ENCODE data around the gene NCOA3. TPM values are rescaled to one million over a fixed set of nuclear protein-coding genes. Genes with fewer than 3 reads are reported as not detected.
A peak's percentile ranks its signal among the peaks of the same experiment; 100 is the strongest.
"Not testable (repeated sequence)": the region's sequence is repeated elsewhere in the genome, so short reads cannot be mapped to it uniquely, and the experiment has no call there.

NCOA3 gene
- total RNA-seq, 2 donors from 2014 or later, result 63.6 to 66.6 TPM

DNA sequence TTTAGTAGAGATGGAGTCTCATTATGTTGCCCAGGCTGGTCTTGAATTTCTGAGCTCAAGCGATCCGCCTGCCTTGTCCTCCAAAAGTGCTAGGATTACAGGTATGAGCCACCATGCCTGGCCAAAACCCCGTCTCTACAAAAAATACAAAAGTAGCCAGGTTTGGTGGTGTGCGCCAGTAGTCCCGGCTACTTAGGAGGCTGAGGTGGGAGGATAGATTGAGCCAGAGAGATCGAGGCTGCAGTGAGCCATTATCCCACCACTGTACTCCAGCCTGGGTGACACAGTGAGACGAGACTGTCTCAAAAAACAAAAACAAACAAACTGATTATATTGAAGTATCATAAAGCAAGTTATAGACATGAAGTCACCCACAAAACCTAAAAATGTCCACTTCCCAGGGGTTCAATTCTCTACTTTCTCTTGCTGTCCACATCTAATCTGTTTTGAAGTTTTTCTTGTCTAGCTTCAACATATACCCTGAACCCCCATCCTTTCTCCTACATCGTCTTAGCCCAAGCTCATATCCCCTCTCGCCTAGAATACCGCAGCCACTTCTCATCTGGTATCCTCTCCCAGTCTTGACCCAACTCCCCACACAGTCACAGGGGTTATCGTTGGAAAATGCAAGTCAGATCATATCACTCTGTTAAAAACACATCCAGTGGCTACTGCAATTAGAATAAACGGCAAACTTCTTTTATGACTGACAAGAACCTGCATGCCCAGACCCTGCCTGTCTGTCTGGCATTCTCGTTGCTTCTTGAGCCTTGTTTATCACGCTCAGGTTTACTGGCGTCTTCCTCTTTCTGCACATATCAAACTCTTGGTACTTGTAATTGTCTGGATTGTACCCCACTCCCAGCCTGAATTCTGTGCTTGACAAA is 20.1 kb upstream of the NCOA3 start:
- Mint-ChIP-seq H3K36me3 (no peaks in the 10 kb centered on the region), H3K9me3 (no peaks in the 10 kb centered on the region), H3K4me1 (ENCODE audit: low read depth in 2 of 2) (peaks cover 10 to 15% of the 10 kb centered on the region in 2 donors), H3K4me3 (no peak overlapping the region), H3K27me3 (peaks cover 0 to 3% of the 10 kb centered on the region in 2 donors), H3K27ac (peak overlapping the region in 1 of 2 donors; percentile 78)
- ATAC-seq (no peak), DNase-seq (ENCODE audit: low spot score) (no peak)

DNA sequence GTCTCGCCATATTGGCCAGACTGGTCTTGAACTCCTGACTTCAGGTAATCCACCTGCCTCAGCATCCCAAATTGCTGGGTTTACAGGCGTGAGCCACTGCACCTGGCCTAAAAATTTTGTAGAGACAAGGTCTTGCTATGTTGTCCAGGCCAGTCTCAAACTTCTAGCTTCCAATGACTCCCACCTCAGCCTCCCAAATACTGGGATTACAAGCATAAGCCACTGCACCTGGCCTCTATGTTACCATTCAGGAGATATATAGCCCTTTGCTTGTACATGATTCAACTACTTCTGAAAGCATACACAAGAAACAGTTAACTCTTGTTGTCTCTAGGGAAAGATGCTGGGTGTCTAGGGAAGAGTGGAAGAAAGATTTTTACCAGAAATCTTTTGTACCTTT is 19.0 kb upstream of the NCOA3 start:
- no peaks in the 10 kb centered on the region for H3K36me3 Mint-ChIP-seq
- ATAC-seq, result no peak

DNA sequence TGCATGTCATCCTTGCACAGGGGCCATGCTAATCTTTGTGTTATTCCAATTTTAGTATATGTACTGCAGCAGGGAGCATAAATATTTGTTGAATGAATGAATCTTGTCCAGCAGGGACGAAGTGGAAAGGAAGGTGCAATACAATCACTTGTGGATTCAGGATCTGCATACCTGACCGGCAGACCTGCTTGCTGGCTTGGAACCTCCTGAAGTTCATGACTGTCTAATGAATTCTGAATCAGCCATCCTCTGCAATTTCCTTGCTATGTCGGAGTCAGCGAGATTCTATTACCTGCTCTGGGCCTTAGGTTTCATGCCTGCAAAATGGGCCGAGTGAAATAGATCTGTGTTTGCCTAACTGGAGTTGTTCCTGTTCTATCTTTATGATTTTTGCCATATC is 17.4 kb upstream of the NCOA3 start:
- Mint-ChIP-seq H3K27me3 (peaks cover 0 to 3% of the 10 kb centered on the region in 2 donors), H3K4me3 (no peak overlapping the region), H3K27ac (peak overlapping the region in 1 of 2 donors; percentile 95), H3K36me3 (no peaks in the 10 kb centered on the region), H3K4me1 (ENCODE audit: low read depth in 2 of 2) (peaks cover 29 to 34% of the 10 kb centered on the region in 2 donors), H3K9me3 (no peaks in the 10 kb centered on the region)
- DNase-seq (ENCODE audit: low spot score), result no peak
- ATAC-seq, result no peak

More for the DNA sequence above, 19.0 kb upstream of the NCOA3 start:
- peaks cover 21 to 24% of the 10 kb centered on the region in 2 donors for H3K4me1 Mint-ChIP-seq (ENCODE audit: low read depth in 2 of 2)
- peaks cover 0 to 3% of the 10 kb centered on the region in 2 donors for H3K27me3 Mint-ChIP-seq
- DNase-seq (ENCODE audit: low spot score), result no peak
- peak overlapping the region in 1 of 2 donors; percentile 36 for H3K27ac Mint-ChIP-seq
- H3K9me3 Mint-ChIP-seq, result no peaks in the 10 kb centered on the region
- H3K4me3 Mint-ChIP-seq, result no peak overlapping the region

DNA sequence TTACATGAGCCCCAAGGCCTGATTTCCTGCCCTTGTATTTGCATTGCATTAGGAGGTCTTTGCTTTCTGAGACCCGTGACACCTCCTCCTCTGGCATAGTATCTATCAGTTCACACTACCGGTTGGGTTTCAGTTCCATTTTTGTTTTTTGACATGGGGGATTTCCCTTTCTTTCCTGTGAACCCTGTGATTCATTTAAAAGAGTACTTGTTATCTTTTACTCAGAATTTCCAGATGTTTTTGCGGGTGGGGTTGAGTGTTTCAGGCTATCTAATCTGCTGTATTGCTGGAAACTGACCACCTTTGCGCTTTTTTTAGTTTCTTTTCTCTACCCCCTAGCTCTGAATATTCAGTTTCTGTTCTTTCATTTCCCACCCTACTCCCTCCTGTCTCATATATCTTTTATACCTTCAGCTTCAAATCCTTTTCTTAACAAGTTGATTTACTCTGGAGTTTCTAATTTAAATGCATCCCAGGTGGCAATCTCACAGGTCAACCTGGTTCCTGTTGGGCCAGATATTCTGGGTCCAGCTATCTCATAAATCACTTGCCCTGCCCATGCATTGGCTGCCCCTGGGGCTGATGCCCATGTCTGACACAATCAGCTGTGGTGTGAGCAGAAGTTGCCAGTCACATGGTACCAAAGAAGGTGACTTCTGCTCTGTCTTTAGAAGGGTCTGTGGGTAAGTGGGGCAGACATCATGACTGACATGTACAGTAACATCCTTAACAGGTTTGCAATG is 14.3 kb upstream of the NCOA3 start:
- no peaks in the 10 kb centered on the region for H3K36me3 Mint-ChIP-seq
- DNase-seq (ENCODE audit: low spot score) (peak; percentile 84), ATAC-seq (peak; percentile 92 to 95)
- peaks cover 27 to 45% of the 10 kb centered on the region in 2 donors for H3K4me1 Mint-ChIP-seq (ENCODE audit: low read depth in 2 of 2)
- H3K27ac Mint-ChIP-seq, result peak overlapping the region; percentile 95 to 96
- H3K9me3 Mint-ChIP-seq, result no peaks in the 10 kb centered on the region
- H3K27me3 Mint-ChIP-seq, result no peaks in the 10 kb centered on the region
- peak overlapping the region; percentile 81 for H3K4me3 Mint-ChIP-seq

GRCh38 chr20:47489448-47489872 is 12.2 kb upstream of the NCOA3 start:
- Mint-ChIP-seq H3K4me3 (peak overlapping the region; percentile 76), H3K36me3 (no peaks in the 10 kb centered on the region), H3K9me3 (no peaks in the 10 kb centered on the region), H3K27ac (peak overlapping the region; percentile 95 to 96), H3K27me3 (no peaks in the 10 kb centered on the region), H3K4me1 (ENCODE audit: low read depth in 2 of 2) (peaks cover 40 to 64% of the 10 kb centered on the region in 2 donors)
- DNase-seq (ENCODE audit: low spot score), result peak; percentile 65
- no peak for ATAC-seq

DNA sequence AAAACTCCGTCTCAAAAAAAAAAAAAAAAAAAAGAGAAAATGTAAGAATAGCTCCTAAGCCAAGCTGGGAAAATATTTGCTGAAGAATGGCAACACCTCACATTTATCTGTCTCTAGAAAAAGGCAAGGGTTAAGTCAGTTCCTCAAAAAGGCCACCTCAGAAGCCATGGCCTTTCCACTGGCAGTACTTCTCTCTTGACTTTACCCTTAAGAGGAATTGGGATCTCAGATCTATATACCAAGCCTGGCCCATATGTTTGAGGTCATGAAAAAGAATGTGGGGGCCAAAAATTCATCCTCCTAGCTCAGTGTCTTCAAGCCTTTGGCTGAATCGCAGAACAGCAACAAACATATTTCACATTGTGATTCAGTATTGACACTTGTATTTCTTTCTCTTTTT is 10.9 kb upstream of the NCOA3 start:
- no peaks in the 10 kb centered on the region for H3K36me3 Mint-ChIP-seq
- H3K4me1 Mint-ChIP-seq (ENCODE audit: low read depth in 2 of 2), result peaks cover 34 to 54% of the 10 kb centered on the region in 2 donors
- ATAC-seq, result no peak
- no peak overlapping the region for H3K4me3 Mint-ChIP-seq
- H3K9me3 Mint-ChIP-seq, result no peaks in the 10 kb centered on the region
- no peaks in the 10 kb centered on the region for H3K27me3 Mint-ChIP-seq
- DNase-seq (ENCODE audit: low spot score), result no peak
- peak overlapping the region; percentile 64 to 96 for H3K27ac Mint-ChIP-seq

- ATAC-seq (peak in 1 of 2 donors; percentile 41), DNase-seq (ENCODE audit: low spot score) (no peak)
- H3K4me1 Mint-ChIP-seq (ENCODE audit: low read depth in 2 of 2), result peaks cover 31 to 52% of the 10 kb centered on the region in 2 donors
- no peaks in the 10 kb centered on the region for H3K27me3 Mint-ChIP-seq
- H3K27ac Mint-ChIP-seq, result peak overlapping the region; percentile 64 to 96
- H3K9me3 Mint-ChIP-seq, result no peaks in the 10 kb centered on the region
- no peaks in the 10 kb centered on the region for H3K36me3 Mint-ChIP-seq
- peak overlapping the region; percentile 77 for H3K4me3 Mint-ChIP-seq
Measured at GRCh38 chr20:47492284-47492683, 9.4 kb upstream of the NCOA3 start.

DNA sequence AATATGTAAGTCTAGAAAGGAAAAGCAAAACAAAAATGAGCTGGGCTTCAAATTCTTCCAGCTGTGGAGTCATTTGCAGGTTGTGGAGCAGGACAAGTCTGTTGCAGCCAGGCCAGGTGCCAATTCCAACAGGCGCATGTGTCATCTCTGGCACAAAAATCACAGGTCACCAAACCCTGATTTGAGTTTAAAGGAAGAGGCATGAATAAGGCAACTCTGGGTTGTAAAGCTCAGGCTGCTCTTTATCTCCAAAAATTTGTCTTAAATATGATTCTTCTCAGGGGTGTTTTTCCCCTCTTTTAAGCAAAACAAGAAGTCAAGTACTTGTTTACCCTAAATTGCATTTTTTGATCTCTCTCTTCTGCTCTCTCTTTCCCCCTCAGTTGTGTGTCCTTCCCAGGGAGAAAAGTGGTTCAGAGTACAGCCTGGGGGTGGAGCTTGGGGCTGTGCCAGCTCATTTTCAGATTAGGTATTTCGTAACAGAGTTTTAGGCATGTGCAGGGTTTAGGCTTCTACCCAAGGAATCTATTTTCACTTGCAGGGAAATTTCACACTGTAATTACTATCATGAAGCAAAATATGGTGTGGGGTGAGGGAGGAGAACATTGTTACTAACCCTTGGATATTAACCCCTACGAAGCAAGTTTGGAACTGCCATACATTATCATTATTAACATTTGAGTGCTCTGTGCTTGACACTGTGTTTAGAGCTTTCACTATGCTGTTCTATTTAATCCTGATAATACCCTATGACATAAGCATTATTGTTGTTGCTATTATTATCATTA is 8.3 kb upstream of the NCOA3 start:
- Mint-ChIP-seq H3K4me1 (ENCODE audit: low read depth in 2 of 2) (peaks cover 28 to 48% of the 10 kb centered on the region in 2 donors), H3K27me3 (no peaks in the 10 kb centered on the region), H3K9me3 (no peaks in the 10 kb centered on the region), H3K4me3 (peak overlapping the region; percentile 77), H3K27ac (peak overlapping the region; percentile 64 to 96), H3K36me3 (no peaks in the 10 kb centered on the region)
- ATAC-seq (peak; percentile 76 to 88), DNase-seq (ENCODE audit: low spot score) (no peak)

GRCh38 chr20:47493963-47494293 is 7.8 kb upstream of the NCOA3 start:
- DNase-seq (ENCODE audit: low spot score), result no peak
- Mint-ChIP-seq H3K27ac (peak overlapping the region in 1 of 2 donors; percentile 28), H3K27me3 (no peaks in the 10 kb centered on the region), H3K9me3 (no peaks in the 10 kb centered on the region), H3K4me3 (peak overlapping the region; percentile 77), H3K4me1 (ENCODE audit: low read depth in 2 of 2) (peaks cover 28 to 48% of the 10 kb centered on the region in 2 donors), H3K36me3 (no peaks in the 10 kb centered on the region)
- ATAC-seq, result no peak

- Mint-ChIP-seq H3K4me1 (ENCODE audit: low read depth in 2 of 2) (peaks cover 23 to 44% of the 10 kb centered on the region in 2 donors), H3K27ac (peak overlapping the region in 1 of 2 donors; percentile 28)
- not testable (repeated sequence) for DNase-seq (ENCODE audit: low spot score); H3K4me3 Mint-ChIP-seq; ATAC-seq; H3K9me3 Mint-ChIP-seq; H3K36me3 Mint-ChIP-seq; H3K27me3 Mint-ChIP-seq
Measured at GRCh38 chr20:47494606-47495005, 7.1 kb upstream of the NCOA3 start.

- peak overlapping the region in 1 of 2 donors; percentile 45 for H3K27ac Mint-ChIP-seq
- H3K27me3 Mint-ChIP-seq, result no peaks in the 10 kb centered on the region
- no peaks in the 10 kb centered on the region for H3K9me3 Mint-ChIP-seq
- H3K36me3 Mint-ChIP-seq, result no peaks in the 10 kb centered on the region
- DNase-seq (ENCODE audit: low spot score), result no peak
- ATAC-seq, result no peak
- H3K4me3 Mint-ChIP-seq, result no peak overlapping the region
- peaks cover 29 to 53% of the 10 kb centered on the region in 2 donors for H3K4me1 Mint-ChIP-seq (ENCODE audit: low read depth in 2 of 2)
Measured at GRCh38 chr20:47496118-47496517, 5.6 kb upstream of the NCOA3 start.

DNA sequence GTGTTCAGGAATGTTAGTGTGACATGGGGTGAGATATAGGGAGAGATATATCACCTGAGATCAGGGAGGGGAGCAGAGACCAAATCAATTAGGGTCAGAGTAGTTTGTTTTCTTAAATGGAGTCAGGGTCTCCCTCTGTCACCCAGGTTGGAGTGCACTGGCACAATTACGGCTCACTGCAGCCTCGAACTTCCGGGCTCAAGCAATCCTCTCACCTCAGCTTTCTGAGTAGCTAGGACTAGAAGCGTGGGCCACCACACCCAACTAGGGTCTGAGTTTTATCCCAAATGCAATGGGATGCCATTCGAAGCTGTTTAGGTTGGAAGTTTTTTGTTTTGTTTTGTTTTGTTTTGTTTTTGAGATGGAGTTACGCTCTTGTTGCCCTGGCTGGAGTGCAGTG is 3.1 kb upstream of the NCOA3 start:
- Mint-ChIP-seq H3K4me1 (ENCODE audit: low read depth in 2 of 2) (peaks cover 35 to 50% of the 10 kb centered on the region in 2 donors), H3K4me3 (peak overlapping the region; percentile 83), H3K36me3 (peaks cover 6% of the 10 kb centered on the region), H3K9me3 (no peaks in the 10 kb centered on the region), H3K27ac (peak overlapping the region; percentile 38 to 73), H3K27me3 (no peaks in the 10 kb centered on the region)
- ATAC-seq (no peak), DNase-seq (ENCODE audit: low spot score) (no peak)

GRCh38 chr20:47499053-47499452 is 2.6 kb upstream of the NCOA3 start:
- Mint-ChIP-seq H3K27ac (peak overlapping the region in 1 of 2 donors; percentile 73), H3K9me3 (no peaks in the 10 kb centered on the region), H3K4me1 (ENCODE audit: low read depth in 2 of 2) (peaks cover 33 to 50% of the 10 kb centered on the region in 2 donors), H3K27me3 (no peaks in the 10 kb centered on the region), H3K4me3 (peak overlapping the region; percentile 83), H3K36me3 (peaks cover 8% of the 10 kb centered on the region)
- DNase-seq (ENCODE audit: low spot score), result no peak
- no peak for ATAC-seq
